Jurkat, Clone E6-1 (cell line): Measurements from ENCODE around the gene SLC12A3.
A peak's percentile ranks its signal among the peaks of the same experiment; 100 is the strongest.
"Not testable (repeated sequence)": the region's sequence is repeated elsewhere in the genome, so short reads cannot be mapped to it uniquely, and the experiment has no call there.

ENCODE experiments used
- DNase-seq: peaks from one replicate; pipeline ENCODE4 v3.0.0-alpha.2; 2011; ENCODE audit warnings: low read depth, low spot score
- H3K4me3 ChIP-seq: 2 replicates; pipeline ENCODE4 v1.5.1; 2011; ENCODE audit warnings: mild to moderate bottlenecking, low read length, control low read depth, moderate library complexity

SLC12A3 gene

GRCh38 chr16:56884026-56884582 is 19.1 kb downstream of the SLC12A3 start:
- H3K4me3 ChIP-seq, result no peak overlapping the region

DNA sequence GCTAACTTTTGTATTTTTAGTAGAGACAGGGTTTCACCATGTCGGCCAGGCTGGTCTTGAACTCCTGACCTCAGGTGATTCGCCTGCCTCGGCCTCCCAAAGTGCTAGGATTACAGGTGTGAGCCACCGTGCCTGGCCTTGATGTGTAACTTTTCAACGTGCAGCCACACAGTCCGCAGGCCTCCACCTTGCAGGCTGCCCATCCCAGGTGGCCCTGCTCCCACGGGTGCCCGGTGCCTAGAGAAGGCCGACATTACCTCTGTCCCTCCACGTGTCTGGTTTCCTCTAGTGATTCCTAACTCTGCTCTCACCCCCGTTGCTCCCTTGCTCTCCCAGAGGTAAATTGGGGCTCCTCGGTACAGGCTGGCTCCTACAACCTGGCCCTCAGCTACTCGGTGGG is 19.9 kb downstream of the SLC12A3 start:
- H3K4me3 ChIP-seq, result not testable (repeated sequence)

More at GRCh38 chr16:56884026-56884582, 19.1 kb downstream of the SLC12A3 start:
- no peak for DNase-seq

DNA sequence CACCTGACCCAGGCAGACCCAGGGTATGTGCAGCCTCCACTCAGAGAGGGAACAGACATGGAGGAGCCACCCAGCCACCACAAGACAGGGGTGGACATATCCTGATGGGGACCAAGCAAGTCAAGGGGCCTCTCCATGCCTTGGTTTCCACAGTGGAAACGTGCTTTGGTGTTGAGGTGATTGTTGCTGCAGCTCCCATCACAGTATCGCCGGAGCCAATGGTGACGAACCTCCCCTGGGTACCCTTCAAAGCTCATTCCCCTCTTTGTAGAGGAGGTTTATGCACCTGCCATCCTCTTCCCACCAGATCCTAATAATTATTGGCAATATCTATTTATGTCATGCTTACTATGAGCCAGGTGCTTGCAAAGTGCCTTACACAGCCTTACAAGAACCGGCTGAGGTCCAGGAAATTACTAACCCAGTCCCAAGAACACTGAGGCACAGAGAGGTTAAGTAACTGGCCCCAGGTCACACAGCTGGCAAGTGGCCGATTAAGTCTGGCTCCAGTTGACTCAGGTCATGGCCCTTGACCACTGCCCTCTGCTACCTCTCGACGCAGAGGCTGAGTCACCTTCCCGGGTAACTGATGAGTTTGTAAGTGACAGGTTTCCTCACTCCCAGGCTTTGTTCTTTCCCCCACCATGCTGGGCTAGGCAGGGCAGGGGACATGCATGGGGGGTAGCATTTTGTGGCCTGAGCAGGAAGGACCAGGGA is 20.6 kb downstream of the SLC12A3 start:
- DNase-seq, result no peak
- no peak overlapping the region for H3K4me3 ChIP-seq

More for the DNA sequence above, 19.9 kb downstream of the SLC12A3 start:
- not testable (repeated sequence) for DNase-seq

DNA sequence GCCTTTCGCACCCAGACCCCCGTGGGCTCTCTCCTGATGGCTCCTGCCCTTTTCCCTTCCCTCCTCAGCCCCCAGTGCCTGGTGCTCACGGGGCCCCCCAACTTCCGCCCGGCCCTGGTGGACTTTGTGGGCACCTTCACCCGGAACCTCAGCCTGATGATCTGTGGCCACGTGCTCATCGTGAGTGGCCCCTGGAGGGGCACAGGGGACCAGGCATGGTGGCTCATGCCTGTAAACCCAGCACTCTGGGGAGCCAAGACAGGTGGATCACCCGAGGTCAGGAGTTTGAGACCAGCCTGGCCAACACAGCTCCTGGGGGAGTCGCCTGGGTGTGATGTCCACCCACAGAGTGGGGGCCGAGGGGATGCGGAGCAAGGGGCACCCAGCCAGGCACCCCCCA is 21.3 kb downstream of the SLC12A3 start:
- H3K4me3 ChIP-seq, result no peak overlapping the region
- DNase-seq, result no peak

- no peak for DNase-seq
- H3K4me3 ChIP-seq, result no peak overlapping the region
Measured at GRCh38 chr16:56886826-56887225, 21.8 kb downstream of the SLC12A3 start.

GRCh38 chr16:56888806-56889205 is 23.8 kb downstream of the SLC12A3 start:
- DNase-seq, result no peak
- H3K4me3 ChIP-seq, result no peak overlapping the region

DNA sequence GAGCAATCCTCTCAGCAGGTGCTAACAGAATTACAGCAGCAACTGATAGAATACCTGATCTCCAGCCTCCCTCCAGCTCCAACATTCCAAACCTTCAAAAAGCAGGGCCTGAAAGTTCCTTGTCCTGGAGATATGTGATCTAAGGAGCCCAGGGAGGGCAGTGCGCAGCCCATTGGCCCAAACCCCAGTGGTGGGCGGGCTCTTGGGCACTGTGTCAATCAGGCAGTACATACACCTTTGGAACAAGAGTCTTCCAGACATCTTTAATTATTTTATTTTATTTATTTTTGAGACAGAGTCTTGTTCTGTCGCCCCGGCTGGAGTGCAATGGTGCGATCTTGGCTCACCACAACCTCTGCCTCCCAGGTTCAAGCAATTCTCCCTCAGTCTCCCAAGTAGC is 24.2 kb downstream of the SLC12A3 start:
- DNase-seq, result no peak
- no peak overlapping the region for H3K4me3 ChIP-seq

DNA sequence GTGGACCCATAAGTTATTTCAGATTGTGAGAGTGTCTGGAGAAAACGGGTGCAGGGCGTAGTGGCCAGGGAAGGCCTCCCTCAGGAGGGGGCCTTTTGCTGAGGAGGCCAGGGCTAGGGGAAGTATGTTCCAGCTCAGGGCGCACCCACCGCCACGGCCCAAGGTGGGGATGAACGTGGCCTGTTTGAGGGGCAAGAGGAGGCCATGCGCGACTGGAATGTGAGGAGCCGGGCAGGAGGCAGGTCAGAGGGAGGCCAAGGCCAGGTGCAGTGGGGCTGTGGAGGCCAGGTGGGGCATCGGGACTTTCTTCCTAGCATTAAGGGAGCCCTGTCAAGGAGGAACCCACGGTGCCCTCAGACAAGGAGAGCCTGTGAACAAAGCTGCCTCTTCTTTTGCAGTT is 26.7 kb downstream of the SLC12A3 start:
- no peak for DNase-seq

GRCh38 chr16:56892705-56893104 is 27.7 kb downstream of the SLC12A3 start:
- H3K4me3 ChIP-seq, result no peak overlapping the region

More for the DNA sequence above, 26.7 kb downstream of the SLC12A3 start:
- H3K4me3 ChIP-seq, result no peak overlapping the region

GRCh38 chr16:56894331-56894917 is 29.4 kb downstream of the SLC12A3 start:
- no peak for DNase-seq
- no peak overlapping the region for H3K4me3 ChIP-seq

More at GRCh38 chr16:56892705-56893104, 27.7 kb downstream of the SLC12A3 start:
- no peak for DNase-seq

DNA sequence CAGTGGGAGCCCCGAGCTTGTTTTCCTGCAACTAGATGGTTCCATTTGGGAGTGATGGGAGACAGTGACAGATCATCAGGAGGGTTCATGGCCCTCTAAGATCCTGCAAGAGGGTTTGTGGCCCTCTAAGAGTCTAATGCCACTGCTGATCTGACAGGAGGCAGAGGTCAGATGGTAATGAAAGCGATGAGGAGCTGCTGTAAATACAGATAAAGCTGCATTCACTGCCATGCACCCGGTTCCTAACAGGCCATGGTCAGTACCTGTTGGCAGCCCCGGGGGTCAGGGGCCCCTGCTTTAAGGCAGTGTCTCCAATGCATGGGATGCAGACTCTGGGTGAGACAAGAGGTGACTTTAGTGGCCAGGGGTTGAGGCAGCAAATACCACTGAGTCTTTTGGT is 30.8 kb downstream of the SLC12A3 start:
- DNase-seq, result no peak

DNA sequence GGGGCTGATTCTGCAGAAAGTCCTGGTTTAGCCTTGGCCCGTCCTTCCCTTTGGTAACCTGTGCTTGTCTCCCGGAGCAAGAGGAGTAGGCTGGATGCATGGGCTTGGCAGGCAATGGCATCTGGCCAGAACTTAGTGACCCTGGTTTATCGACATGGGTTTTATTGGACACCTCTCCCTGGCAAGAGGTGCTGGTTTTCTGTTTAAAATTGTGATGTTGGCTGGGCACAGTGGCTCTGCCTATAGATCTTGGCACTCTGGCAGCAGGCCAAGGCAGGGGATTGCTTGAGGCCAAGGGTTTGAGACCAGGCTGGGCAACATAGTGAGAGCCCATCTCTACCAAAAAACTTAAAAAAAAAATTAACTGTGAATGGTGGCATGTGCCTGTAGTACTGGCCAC is 31.2 kb downstream of the SLC12A3 start:
- no peak overlapping the region for H3K4me3 ChIP-seq
- DNase-seq, result no peak

More for the DNA sequence above, 30.8 kb downstream of the SLC12A3 start:
- H3K4me3 ChIP-seq, result no peak overlapping the region

DNA sequence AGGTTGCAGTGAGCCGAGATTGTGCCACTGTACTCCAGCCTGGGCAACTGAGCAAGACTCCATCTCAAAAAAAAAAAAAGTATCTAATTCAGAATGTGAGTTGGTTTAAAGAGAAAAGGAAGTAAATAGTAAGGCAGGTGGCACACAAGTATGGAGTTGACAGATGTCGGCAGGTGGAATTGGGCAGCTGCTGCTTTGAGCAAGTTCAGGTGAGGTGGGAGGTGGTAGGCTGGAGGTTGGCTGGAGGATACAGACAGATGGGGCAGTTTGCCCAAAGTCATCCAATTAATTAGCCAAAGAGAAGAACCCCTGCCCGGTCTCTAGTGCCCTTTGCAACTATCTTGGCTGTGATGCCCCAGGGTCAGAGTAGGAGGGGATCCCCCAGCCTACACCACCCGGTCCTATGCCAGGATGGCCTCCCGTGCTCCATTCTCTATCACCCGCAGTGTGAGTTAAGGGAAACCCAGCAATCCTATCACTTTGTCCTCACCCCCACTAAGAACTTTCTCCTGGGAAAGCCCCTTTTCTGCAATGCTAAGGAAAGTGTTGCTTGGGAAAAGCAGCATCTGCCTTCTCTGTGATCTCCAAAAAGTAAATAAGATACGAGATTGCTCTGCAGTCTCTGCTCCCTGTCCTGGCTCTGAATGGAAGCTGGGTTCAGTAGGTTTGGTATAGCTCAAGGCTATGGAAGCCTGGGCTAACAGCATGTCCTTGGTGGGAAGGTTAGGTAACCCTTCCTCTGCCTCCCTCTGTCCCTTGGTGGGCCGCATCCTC is 32.2 kb downstream of the SLC12A3 start:
- H3K4me3 ChIP-seq, result no peak overlapping the region
- no peak for DNase-seq

DNA sequence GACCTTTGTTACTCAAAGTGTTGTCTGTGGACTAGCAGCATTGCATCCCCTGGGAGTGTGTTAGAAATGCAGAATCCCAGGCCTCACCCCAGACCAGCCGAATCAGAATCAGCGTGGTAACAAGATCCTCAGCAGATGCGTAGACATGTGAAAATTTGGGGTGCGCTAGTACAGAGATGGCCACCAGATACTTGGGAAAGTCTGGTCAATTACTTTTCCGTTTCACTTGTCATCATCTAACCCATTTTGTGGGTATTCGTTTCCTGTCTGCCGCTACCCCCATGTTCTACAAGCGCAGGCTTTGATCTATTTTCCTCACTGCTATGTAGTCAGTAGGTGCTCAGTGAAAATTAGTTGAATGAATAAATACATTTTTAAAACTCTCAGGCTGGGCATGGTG is 33.8 kb downstream of the SLC12A3 start:
- no peak overlapping the region for H3K4me3 ChIP-seq
- peak; percentile 62 for DNase-seq

DNA sequence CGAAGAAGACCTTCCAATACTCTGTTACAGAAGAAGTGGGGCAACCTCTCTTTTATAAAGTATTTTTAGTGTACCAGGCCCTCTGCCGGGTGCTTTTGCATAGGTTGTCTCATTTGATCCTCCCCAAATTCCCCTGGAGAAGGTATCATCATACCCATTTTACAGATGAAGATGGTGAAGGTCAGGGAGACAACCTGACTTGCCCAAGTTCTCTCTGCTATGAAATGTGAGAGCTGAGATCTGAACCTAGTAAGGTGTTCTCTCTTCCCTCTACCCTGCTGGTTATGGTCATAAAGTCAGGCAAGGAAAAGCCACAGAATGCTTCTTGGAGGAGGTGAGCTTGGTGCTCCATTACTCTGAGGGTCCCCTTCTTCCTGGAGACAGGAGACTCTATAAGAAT is 38.9 kb downstream of the SLC12A3 start:
- no peak overlapping the region for H3K4me3 ChIP-seq
- no peak for DNase-seq

- no peak for DNase-seq
- H3K4me3 ChIP-seq, result no peak overlapping the region
Measured at GRCh38 chr16:56907401-56907800, 42.4 kb downstream of the SLC12A3 start.

DNA sequence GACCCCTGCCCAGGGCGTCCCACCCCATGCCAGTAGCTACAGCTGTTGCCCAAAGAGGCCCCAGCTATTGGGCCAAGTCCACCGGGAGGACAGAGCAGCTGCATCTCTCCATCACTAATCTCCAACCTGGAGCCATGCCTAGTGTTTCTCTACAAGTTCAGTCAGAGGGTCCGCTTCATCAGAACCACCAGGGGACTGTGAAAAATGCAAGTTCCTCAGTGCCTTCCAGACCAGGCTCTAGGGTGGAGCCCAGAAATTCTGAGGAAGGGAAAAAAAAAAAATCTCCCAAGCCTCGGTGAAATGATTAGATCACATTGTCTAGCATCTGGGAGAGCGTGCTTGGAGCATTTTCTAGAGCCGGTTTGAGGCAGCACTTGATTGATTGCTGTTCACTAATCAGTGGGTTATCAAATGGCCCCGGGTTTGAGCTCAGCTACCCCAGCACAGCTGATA is 44.5 kb downstream of the SLC12A3 start:
- no peak overlapping the region for H3K4me3 ChIP-seq
- DNase-seq, result no peak

GRCh38 chr16:56910112-56910511 is 45.1 kb downstream of the SLC12A3 start:
- DNase-seq, result no peak
- no peak overlapping the region for H3K4me3 ChIP-seq

DNA sequence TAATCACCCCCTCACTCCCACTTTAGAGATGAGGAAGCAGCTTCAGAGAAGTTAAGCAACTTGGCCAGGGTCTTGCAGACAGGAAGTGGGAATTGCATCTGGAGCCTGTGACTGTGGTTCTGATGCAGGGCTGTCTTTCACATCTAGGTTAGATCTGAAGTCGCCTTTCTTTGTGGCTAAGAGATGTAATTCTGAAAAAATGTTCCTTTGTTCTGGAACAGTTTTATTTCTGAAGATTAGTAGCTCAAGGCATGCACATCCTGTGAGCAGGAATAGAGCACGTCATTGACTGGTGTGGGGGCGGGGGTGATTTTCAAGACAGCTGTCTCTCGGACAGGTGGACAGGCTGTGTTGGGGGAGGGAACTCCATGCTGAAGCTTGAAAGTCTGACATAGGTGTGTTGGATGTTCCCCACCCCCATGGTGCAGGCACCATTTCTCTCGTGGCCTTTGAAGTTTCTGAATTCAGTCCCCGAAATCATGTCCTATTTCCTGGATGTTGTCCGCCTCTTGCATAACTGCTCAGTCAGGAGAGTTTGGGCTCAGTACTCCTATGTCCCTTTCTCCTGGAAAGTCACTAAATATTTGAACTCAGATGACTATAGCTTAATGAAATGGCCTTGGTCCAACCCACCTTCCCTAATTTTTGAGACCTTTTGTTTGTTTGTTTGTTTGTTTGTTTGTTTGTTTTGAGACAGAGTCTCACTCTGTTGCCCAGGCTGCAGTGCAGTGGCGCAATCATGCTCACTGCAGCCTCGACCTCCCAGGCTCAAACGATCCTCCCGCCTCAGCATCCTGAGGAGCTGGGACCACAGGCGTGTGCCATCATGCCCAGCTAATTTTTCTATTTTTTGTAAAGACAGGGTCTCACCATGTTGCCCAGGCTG is 45.9 kb downstream of the SLC12A3 start:
- H3K4me3 ChIP-seq, result no peak overlapping the region
- peak; percentile 70 for DNase-seq
